ENCODE results near the gene HIPK4. TPM values are rescaled to one million over a fixed set of nuclear protein-coding genes. Genes with fewer than 3 reads are reported as not detected.

Gene HIPK4
- total and polyA plus RNA-seq, 2 of the 8 experiments (the other 6 are each of a cell fraction or from before 2014, with no cell fraction given) = 0.15 to 0.57 TPM

- TF ChIP-seq CHD7 (IDR thresholded peaks at IDR 0.05; ENCODE audit: insufficient replicate concordance, low read length) = no peak
- no peak for TF ChIP-seq CBX8 (IDR thresholded peaks at IDR 0.05; ENCODE audit: borderline replicate concordance, low read depth, low read length)
- no peak for TF ChIP-seq KDM4A (IDR thresholded peaks at IDR 0.05; ENCODE audit: low read depth, low read length, severe bottlenecking)
- TF ChIP-seq CHD1 (IDR thresholded peaks at IDR 0.05; ENCODE audit: low read depth, low read length) = no peak
- no peak for TF ChIP-seq SRF (IDR thresholded peaks at IDR 0.05; ENCODE audit: low read depth, low read length)
- TF ChIP-seq CEBPB (IDR thresholded peaks at IDR 0.05; ENCODE audit: low read depth, low read length) = peak; percentile 18; the same call in 1 of the 2 replicates
- no peak for TF ChIP-seq ASH2L (IDR thresholded peaks at IDR 0.05; ENCODE audit: low read length)
- TF ChIP-seq POLR2A (IDR thresholded peaks at IDR 0.05; ENCODE audit: control extremely low read depth in 1 of 2, low read depth in 2 of 2, low read length in 2 of 2) = no peak; a peak in 1 of 3 replicates
- TF ChIP-seq POLR2AphosphoS5 (IDR thresholded peaks at IDR 0.05; ENCODE audit: low read depth, low read length) = 0 out of 2 replicates have a peak, but pooled peaks have one; percentile 17
- TF ChIP-seq BACH1 (IDR thresholded peaks at IDR 0.05; ENCODE audit: low read length) = no peak
- TF ChIP-seq NRF1 (IDR thresholded peaks at IDR 0.05; ENCODE audit: low read depth, low read length) = peak; percentile 60
- TF ChIP-seq BCL11A (IDR thresholded peaks at IDR 0.05; ENCODE audit: low read depth in 2 of 2, low read length in 2 of 2) = no peak
Measured at GRCh38 chr19:40365613-40366401, 24.2 kb downstream of the HIPK4 start (continued).

All from H1 (cell line).